Dermis lymphatic vessel endothelial cell (primary cell): ENCODE results near the gene CLEC2B. TPM values are rescaled to one million over a fixed set of nuclear protein-coding genes. Genes with fewer than 3 reads are reported as not detected.

Experiments
- total RNA-seq: library from RNA; depleted of rRNA; stranded (reverse); fragments of >200 nt; gene quantifications from 2 replicates; pipeline ENCODE4 v1.2.1, GENCODE V29; 2014

Gene CLEC2B
- total RNA-seq: 45.6 and 83.1 TPM in 2 replicates

DNA sequence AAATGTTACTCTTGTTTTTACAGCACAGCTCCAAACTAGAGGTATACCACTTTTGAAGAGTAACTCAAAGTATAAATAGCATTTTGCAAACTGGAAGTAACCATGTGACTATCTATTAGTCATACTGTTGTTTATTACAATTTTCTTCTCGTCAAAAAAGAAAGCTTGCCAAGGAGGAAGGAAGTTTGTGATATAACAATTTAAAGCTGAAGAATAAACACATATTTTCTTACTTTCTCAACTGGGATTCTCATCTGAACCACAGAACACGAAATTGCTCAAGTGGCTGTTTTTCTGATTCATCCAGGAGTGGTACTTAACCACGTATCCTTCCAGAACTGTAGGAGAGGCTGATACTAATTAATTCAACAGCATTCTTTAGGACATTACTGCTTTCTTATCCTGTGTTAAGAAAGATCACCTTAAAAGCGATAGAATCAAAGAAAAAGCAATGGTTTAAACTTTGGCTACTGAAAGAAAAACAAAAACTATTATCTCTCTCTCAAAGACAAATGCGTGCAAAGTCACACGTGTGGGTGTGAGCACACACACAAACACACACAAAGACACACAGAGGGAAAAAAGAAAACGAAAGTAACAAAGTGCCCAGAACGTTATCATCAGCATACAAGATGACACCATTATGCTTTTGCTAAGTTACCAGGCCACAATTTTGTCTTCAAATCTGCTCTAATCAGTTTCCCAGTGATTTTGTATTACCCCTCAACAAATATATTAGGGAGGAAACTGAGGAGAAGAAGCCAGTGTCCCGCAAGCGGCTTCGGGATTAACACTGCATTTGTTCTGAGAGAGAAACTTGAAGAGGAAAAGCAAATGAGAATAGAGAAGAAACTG, at the start of gene CLEC2B:
Gene CLEC2B (minus strand): TSS at position 48 of the 855 bp plus-strand sequence.

DNA sequence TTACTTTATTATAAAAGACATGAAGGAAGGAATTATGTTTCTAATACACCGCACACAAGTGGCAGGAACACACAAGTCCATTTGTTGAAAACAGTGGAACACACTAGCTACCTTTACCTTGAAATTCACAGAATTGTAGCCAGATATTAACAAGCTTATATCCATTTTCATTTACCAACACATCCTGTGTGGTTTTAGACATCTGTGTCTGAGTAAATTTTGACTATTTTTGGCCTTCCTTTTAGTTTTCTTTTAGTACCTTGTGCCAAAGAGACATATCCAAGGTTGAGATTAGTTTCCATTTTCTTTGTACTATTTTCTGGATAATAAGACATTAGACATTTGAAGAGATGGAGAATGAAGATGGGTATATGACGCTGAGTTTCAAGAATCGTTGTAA, 12.1 kb upstream of the CLEC2B start, which contains the start of gene KLRF2:
Gene KLRF2 (plus strand): TSS at position 244 of the 400 bp plus-strand sequence. CDS start 107 bp downstream, at position 351.

DNA sequence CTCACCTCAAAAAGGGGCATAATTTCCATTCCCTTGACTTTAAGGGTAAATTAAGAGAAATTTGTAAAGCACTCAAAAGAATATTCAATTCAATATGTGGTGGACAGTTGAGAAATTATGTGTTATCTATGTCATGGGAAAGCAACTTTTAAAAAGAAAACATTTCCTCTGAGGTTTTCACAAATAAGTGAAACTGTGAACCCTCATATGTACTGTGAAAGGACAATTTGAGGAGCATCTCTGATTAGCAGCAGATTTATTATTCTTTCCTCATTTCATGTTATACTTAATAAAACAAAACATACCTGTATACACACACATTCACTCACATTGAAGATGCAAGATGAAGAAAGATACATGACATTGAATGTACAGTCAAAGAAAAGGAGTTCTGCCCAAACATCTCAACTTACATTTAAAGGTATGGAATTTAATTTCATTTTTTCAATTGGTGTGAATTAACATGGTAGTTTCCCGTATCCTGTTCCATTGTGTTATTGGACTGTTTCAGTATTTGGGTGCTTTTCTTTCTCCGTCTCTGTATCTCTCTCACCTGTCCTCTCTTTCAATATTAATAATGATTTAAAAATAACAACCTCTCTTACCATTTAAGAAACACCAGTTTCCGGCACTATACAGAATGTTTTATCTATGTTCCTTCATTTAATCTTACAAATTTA, 41.8 kb downstream of the CLEC2B start, which contains the start of gene KLRF1:
Gene KLRF1 (plus strand): TSS at position 273 of the 680 bp plus-strand sequence. CDS start 64 bp downstream, at position 337.

Other genes with a start within 250 kb of the CLEC2B start
- 2.2 and 2.6 TPM in 2 replicates for gene CLEC2D, start 199.6 kb downstream of the CLEC2B start, total RNA-seq
- gene CLECL1, start 136.3 kb downstream of the CLEC2B start, total RNA-seq: not detected in 2 replicates
- 0.09 and 0.11 TPM in 2 replicates for gene CD69, start 108.5 kb downstream of the CLEC2B start, total RNA-seq
- 0.09 TPM in 1 of 2 replicates, not detected in the other for gene KLRF1, start 41.9 kb downstream of the CLEC2B start, total RNA-seq
- gene KLRF2, start 12.1 kb upstream of the CLEC2B start, total RNA-seq: not detected in 2 replicates
- gene CLEC2A, start 63.0 kb upstream of the CLEC2B start, total RNA-seq: not detected in 2 replicates
- not detected in 2 replicates for gene CLEC12A, start 102.1 kb upstream of the CLEC2B start, total RNA-seq
- not detected in 2 replicates for gene CLEC1B, start 129.8 kb upstream of the CLEC2B start, total RNA-seq
- gene CLEC12B, start 141.3 kb upstream of the CLEC2B start, total RNA-seq: not detected in 2 replicates
- not detected in 2 replicates for gene CLEC9A, start 161.3 kb upstream of the CLEC2B start, total RNA-seq
- gene CLEC1A, start 229.6 kb upstream of the CLEC2B start, total RNA-seq: 14.4 and 15.8 TPM in 2 replicates